ENCODE results near the gene LEFTY1. TPM values are rescaled to one million over a fixed set of nuclear protein-coding genes. Genes with fewer than 3 reads are reported as not detected.

Gene LEFTY1
- total and polyA plus RNA-seq, 9 of the 15 experiments (the other 6 are each of a cell fraction or from before 2014, with no cell fraction given) = 0.07 to 0.24 (median 0.17) TPM; not detected in 5

DNA sequence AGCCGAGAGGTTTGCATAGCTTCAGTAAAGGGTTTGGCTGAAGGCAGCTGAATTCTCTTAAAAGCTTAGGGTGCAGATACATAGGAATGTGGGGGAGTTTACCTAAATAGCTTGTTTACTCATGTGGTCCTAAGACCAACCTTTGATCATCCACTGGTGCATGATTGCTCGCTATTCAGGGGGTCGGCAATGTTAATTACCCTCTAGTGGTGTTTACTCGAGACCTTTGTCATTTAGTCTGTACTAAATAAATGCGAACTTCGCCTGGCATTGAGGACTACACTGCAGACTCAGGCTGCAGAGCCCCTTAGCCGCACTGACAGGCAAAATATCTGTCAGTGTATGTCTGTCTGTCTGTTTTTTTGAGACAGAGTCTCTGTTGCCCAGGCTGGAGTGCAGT, 38.6 kb downstream of the LEFTY1 start (continued):
- TF ChIP-seq, protein P1, sequence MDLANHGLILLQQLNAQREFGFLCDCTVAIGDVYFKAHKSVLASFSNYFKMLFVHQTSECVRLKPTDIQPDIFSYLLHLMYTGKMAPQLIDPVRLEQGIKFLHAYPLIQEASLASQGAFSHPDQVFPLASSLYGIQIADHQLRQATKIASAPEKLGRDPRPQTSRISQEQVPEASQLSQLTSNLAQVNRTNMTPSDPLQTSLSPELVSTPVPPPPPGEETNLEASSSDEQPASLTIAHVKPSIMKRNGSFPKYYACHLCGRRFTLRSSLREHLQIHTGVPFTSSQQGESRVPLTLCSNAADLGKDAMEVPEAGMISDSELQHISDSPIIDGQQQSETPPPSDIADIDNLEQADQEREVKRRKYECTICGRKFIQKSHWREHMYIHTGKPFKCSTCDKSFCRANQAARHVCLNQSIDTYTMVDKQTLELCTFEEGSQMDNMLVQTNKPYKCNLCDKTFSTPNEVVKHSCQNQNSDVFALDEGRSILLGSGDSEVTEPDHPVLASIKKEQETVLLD (IDR thresholded peaks at IDR 0.05) = no peak
- no peak for TF ChIP-seq ZFX (CRISPR knock-in tag; IDR thresholded peaks at IDR 0.05)

DNA sequence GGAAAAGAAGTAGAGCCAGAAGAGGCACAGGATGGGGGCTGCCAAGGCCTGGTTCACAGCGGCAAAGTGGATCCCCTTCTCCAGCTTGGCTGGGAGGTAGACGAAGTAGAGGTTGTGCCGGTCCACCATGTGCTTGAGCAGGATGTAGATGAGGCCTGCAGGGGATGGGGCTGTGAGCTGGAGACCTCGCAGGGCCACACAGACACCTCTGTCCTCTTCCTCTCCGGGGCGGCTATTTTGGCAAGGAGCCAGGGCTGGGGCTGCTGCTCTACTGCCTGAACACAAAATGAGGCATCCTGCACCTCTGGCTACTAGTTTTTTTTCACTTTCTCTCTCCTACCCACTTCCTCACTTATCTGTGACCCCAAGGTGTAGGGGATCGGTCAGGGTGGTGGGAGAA, 39.0 kb downstream of the LEFTY1 start:
- H4K20me1 ChIP-seq (replicated peaks; ENCODE audit: control insufficient read depth, insufficient read depth, low read length) = peaks cover 4% of the 10 kb centered on the region; the same call in 1 of the 2 replicates
- BruUV-seq (replicated peaks) = no TSS peak
- CTCF ChIA-PET (ENCODE audit: low intra/inter-chr PET ratio) = interaction anchor here (1.7 kb wide), 1 partner anchor 375 kb away, joined by 4 read pairs; no protein-coding TSS in a partner anchor
- TF ChIP-seq RAD21 (CRISPR knock-in tag; conservative IDR thresholded peaks at IDR 0.05 in 1 of 2, IDR thresholded peaks at IDR 0.05 in 1 of 2) = 0 out of 4 replicates have a peak, but pooled peaks of 1 of the 2 experiments have one; percentile 2
- no peak for TF ChIP-seq TCFL5 (CRISPR knock-in tag; conservative IDR thresholded peaks at IDR 0.05)
- no peak for TF ChIP-seq MYNN (IDR thresholded peaks at IDR 0.05)
- no peak for TF ChIP-seq MYNN (CRISPR knock-in tag; IDR thresholded peaks at IDR 0.05)
- no peak for TF ChIP-seq U2AF1 (optimal IDR thresholded peaks at IDR 0.05; ENCODE audit: low read depth, low read length)
- no peak for TF ChIP-seq DIDO1 (tag; IDR thresholded peaks at IDR 0.05; ENCODE audit: low read depth)
- TF ChIP-seq, protein P2, sequence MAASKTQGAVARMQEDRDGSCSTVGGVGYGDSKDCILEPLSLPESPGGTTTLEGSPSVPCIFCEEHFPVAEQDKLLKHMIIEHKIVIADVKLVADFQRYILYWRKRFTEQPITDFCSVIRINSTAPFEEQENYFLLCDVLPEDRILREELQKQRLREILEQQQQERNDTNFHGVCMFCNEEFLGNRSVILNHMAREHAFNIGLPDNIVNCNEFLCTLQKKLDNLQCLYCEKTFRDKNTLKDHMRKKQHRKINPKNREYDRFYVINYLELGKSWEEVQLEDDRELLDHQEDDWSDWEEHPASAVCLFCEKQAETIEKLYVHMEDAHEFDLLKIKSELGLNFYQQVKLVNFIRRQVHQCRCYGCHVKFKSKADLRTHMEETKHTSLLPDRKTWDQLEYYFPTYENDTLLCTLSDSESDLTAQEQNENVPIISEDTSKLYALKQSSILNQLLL (CRISPR knock-in tag; IDR thresholded peaks at IDR 0.05; ENCODE audit: borderline replicate concordance) = no peak
- TF ChIP-seq SAP30 (IDR thresholded peaks at IDR 0.05; ENCODE audit: borderline replicate concordance, insufficient read depth, low read depth, low read length, poor library complexity, severe bottlenecking) = no peak
- no peak for TF ChIP-seq ZNF695 (CRISPR knock-in tag; IDR thresholded peaks at IDR 0.05)
- TF ChIP-seq, protein P3, sequence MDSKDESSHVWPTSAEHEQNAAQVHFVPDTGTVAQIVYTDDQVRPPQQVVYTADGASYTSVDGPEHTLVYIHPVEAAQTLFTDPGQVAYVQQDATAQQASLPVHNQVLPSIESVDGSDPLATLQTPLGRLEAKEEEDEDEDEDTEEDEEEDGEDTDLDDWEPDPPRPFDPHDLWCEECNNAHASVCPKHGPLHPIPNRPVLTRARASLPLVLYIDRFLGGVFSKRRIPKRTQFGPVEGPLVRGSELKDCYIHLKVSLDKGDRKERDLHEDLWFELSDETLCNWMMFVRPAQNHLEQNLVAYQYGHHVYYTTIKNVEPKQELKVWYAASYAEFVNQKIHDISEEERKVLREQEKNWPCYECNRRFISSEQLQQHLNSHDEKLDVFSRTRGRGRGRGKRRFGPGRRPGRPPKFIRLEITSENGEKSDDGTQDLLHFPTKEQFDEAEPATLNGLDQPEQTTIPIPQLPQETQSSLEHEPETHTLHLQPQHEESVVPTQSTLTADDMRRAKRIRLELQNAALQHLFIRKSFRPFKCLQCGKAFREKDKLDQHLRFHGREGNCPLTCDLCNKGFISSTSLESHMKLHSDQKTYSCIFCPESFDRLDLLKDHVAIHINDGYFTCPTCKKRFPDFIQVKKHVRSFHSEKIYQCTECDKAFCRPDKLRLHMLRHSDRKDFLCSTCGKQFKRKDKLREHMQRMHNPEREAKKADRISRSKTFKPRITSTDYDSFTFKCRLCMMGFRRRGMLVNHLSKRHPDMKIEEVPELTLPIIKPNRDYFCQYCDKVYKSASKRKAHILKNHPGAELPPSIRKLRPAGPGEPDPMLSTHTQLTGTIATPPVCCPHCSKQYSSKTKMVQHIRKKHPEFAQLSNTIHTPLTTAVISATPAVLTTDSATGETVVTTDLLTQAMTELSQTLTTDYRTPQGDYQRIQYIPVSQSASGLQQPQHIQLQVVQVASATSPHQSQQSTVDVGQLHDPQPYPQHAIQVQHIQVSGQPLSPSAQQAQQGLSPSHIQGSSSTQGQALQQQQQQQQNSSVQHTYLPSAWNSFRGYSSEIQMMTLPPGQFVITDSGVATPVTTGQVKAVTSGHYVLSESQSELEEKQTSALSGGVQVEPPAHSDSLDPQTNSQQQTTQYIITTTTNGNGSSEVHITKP (IDR thresholded peaks at IDR 0.05; ENCODE audit: partially characterized antibody) = no peak
- TF ChIP-seq DACH1 (IDR thresholded peaks at IDR 0.05; ENCODE audit: partially characterized antibody) = no peak
- no peak for TF ChIP-seq HDAC1 (IDR thresholded peaks at IDR 0.05)

More for the DNA sequence above, 39.0 kb downstream of the LEFTY1 start:
- Histone ChIP-seq H3K79me2 (ENCODE audit: control insufficient read depth, insufficient read depth, low read length) (no peaks in the 10 kb centered on the region), H3K9ac (ENCODE audit: insufficient read depth in 1 of 2, low read depth in 2 of 2, low read length in 2 of 2) (peak overlapping the region in 1 of 2 experiments; percentile 45; a peak in 1 of 4 replicates), H3K4me2 (ENCODE audit: insufficient read depth, low read length) (no peak overlapping the region), H3K27me3 (ENCODE audit: control insufficient read depth in 2 of 2, insufficient read depth in 2 of 2, low read length in 2 of 2) (no peaks in the 10 kb centered on the region), H3K9me3 (replicated peaks; ENCODE audit: control insufficient read depth, insufficient read depth, low read depth, low read length) (no peaks in the 10 kb centered on the region), H3K36me3 (ENCODE audit: control insufficient read depth, insufficient read depth, low read length) (peaks cover 65% of the 10 kb centered on the region), H3K4me1 (replicated peaks in 1 of 2; ENCODE audit: control insufficient read depth in 2 of 2, insufficient read depth in 2 of 2, low read length in 2 of 2) (peaks cover 9 to 38% of the 10 kb centered on the region in 2 experiments; a peak in 4 of 5 replicates), H2AFZ (ENCODE audit: low read depth, low read length) (no peak overlapping the region), H3K4me3 (no peak overlapping the region), H3K9me1 (ENCODE audit: control insufficient read depth, insufficient read depth, low read length) (no peaks in the 10 kb centered on the region), H3K27ac (ENCODE audit: extremely low read depth, low read depth, low read length) (no peak overlapping the region)
- peak; percentile 59 to 72 (median 60) for DNase-seq (ENCODE audit: extremely low read depth in 1 of 4, low spot score in 3 of 4)
- peak; percentile 55 for FAIRE-seq
- intact Hi-C loops (cut with micrococcal nuclease) = loop anchor here (2.0 to 10.0 kb wide), 3 partner anchors 125 to 295 kb away; partner anchors contain the start of gene ENAH
- ATAC-seq = peak; percentile 37
- POLR2A ChIA-PET = interaction anchor here (0.6 to 1.1 kb wide), 8 partner anchors 8 to 266 kb away, joined by 3 to 7 read pairs (median 4); no protein-coding TSS in a partner anchor
- in situ Hi-C loops (cut with MboI) = loop anchor here (10.0 kb wide), 1 partner anchor 375 kb away; no protein-coding TSS in a partner anchor
- 52% methylated on average over 7 of the region's 7 CpGs for WGBS (ENCODE audit: insufficient coverage, low coverage, missing lambda C conversion rate)

Data from K562 (cell line).